GM12878 (cell line): ENCODE results near the gene NRBF2. TPM values are rescaled to one million over a fixed set of nuclear protein-coding genes. Genes with fewer than 3 reads are reported as not detected.

Experiments
- ATAC-seq: fragments of 200-7000 bp; cut with Tn5 transposase; 3 replicates; pipeline ENCODE4 v1.9.1; 2020; ENCODE audit warnings: mild to moderate bottlenecking, moderate library complexity
- BruUV-seq: library from RNA; stranded (reverse); fragments of 400-500 nt; replicated peaks from 2 replicates; lab custom pipeline; 2021; lab: Mats Ljungman, UMichigan
- CTCF ChIA-PET: fragments of 300-600 bp; sonication (Branson Sonifier 250); formaldehyde crosslinking; extraction: SDS; loops from one replicate; lab custom pipeline; 2021; ENCODE audit warnings: inconsistent platforms; lab: Yijun Ruan, JAX
- POLR2A ChIA-PET: fragments of 350-600 bp; formaldehyde crosslinking; extraction: SDS; loops from one replicate; lab custom pipeline; 2021; ENCODE audit warnings: inconsistent platforms; lab: Charles Lee
- RAD21 ChIA-PET: fragments of 300-600 bp; sonication (Branson Sonifier 250); formaldehyde crosslinking; loops from one replicate; lab custom pipeline; 2023; ENCODE audit warnings: antibody characterized with exemption; ENCODE audit not compliant: unreplicated experiment; lab: Charles Lee
- SMC1A ChIA-PET: fragments of 300-600 bp; sonication (Branson Sonifier 250); formaldehyde crosslinking; loops from one replicate; lab custom pipeline; 2023; ENCODE audit not compliant: unreplicated experiment, uncharacterized antibody; lab: Charles Lee
- DNase-seq: peaks from one replicate; pipeline ENCODE4 v3.0.0-alpha.2; 2011; ENCODE audit warnings: low read depth, low spot score
- FAIRE-seq: peaks from 3 replicates; lab custom pipeline; 2011; peaks lifted over from hg19 to GRCh38; lab: Jason Lieb, UNC
- H2AFZ ChIP-seq: 2 replicates; pipeline ENCODE4 v1.6.0; 2011; ENCODE audit warnings: low read depth, low read length, control low read depth; ENCODE audit not compliant: control insufficient read depth
- H3K27ac ChIP-seq: 2 replicates; pipeline ENCODE4 v1.5.1; 2011; ENCODE audit warnings: control low read depth; ENCODE audit not compliant: control insufficient read depth, insufficient read depth
- H3K27me3 ChIP-seq, 2 experiments: replicated peaks in 1 of 2; 2 replicates each; pipeline versions ENCODE4 v1.6.0 to v1.6.1; 2011; ENCODE audit warnings: low read length in 1 of 2; ENCODE audit not compliant: control insufficient read depth in 2 of 2, insufficient read depth in 2 of 2
- H3K36me3 ChIP-seq, 2 experiments: 2 replicates each; pipeline ENCODE4 v1.5.1; 2011; ENCODE audit warnings: low read length in 1 of 2; ENCODE audit not compliant: control insufficient read depth in 2 of 2, insufficient read depth in 2 of 2
- H3K4me1 ChIP-seq: 2 replicates; pipeline ENCODE4 v1.6.1; 2011; ENCODE audit warnings: mild to moderate bottlenecking, low read length, moderate library complexity, mixed read lengths; ENCODE audit not compliant: control insufficient read depth, insufficient read depth
- H3K4me2 ChIP-seq: 2 replicates; pipeline ENCODE4 v1.6.0; 2011; ENCODE audit warnings: control low read depth; ENCODE audit not compliant: control insufficient read depth, insufficient read depth
- H3K4me3 ChIP-seq: fragments of 200-600 bp; sonication (generic); 2 replicates; pipeline ENCODE4 v1.5.1; 2016
- H3K79me2 ChIP-seq: 2 replicates; pipeline ENCODE4 v1.6.0; 2011; ENCODE audit warnings: low read length; ENCODE audit not compliant: control insufficient read depth, insufficient read depth
- H3K9ac ChIP-seq: 2 replicates; pipeline ENCODE4 v1.8.0; 2011; ENCODE audit warnings: low read length, control low read depth, mixed read lengths; ENCODE audit not compliant: control insufficient read depth, insufficient read depth
- H3K9me3 ChIP-seq: replicated peaks from 3 replicates; pipeline ENCODE4 v1.5.1; 2011; ENCODE audit warnings: mild to moderate bottlenecking, low read length; ENCODE audit not compliant: control insufficient read depth, insufficient read depth
- H4K20me1 ChIP-seq: 2 replicates; pipeline ENCODE4 v1.6.0; 2011; ENCODE audit not compliant: control insufficient read depth, insufficient read depth
- IRF3 ChIP-seq: fragments of 450-650 bp; IDR thresholded peaks from 2 replicates; pipeline ENCODE4 v1.6.1; 2014; ENCODE audit warnings: mild to moderate bottlenecking
- MEF2A ChIP-seq: IDR thresholded peaks from 2 replicates; pipeline ENCODE4 v1.6.1; 2011; ENCODE audit warnings: low read depth, mild to moderate bottlenecking, low read length, moderate library complexity; ENCODE audit not compliant: insufficient read depth
- MTA3 ChIP-seq: IDR thresholded peaks from 2 replicates; pipeline ENCODE4 v1.6.1; 2012; ENCODE audit warnings: low read length, inconsistent platforms, borderline replicate concordance
- NFIC ChIP-seq: IDR thresholded peaks from 2 replicates; pipeline ENCODE4 v1.6.1; 2012; ENCODE audit warnings: low read depth, mild to moderate bottlenecking, inconsistent platforms, low read length, moderate library complexity
- POLR2AphosphoS5 ChIP-seq: IDR thresholded peaks from 2 replicates; pipeline ENCODE4 v1.6.1; 2011; ENCODE audit warnings: mild to moderate bottlenecking, low read length, inconsistent platforms
- RAD21 ChIP-seq: IDR thresholded peaks from 2 replicates; pipeline ENCODE4 v1.6.1; 2011; ENCODE audit warnings: mild to moderate bottlenecking, low read depth, low read length, moderate library complexity; ENCODE audit not compliant: insufficient read depth
- RFX5 ChIP-seq: IDR thresholded peaks from 2 replicates; pipeline ENCODE4 v1.6.1; 2011; ENCODE audit warnings: low read depth, low read length, improper control_type of control experiment
- SPI1 ChIP-seq: IDR thresholded peaks from 2 replicates; pipeline ENCODE4 v1.6.1; 2011; ENCODE audit warnings: low read depth, mild to moderate bottlenecking, low read length, moderate library complexity, borderline replicate concordance; ENCODE audit not compliant: insufficient read depth
- TCF12 ChIP-seq: IDR thresholded peaks from 2 replicates; pipeline ENCODE4 v1.6.1; 2011; ENCODE audit warnings: low read depth, mild to moderate bottlenecking, low read length
- ZNF274 ChIP-seq: IDR thresholded peaks from one replicate; pipeline ENCODE4 v1.8.0; 2011; ENCODE audit not compliant: insufficient read length, insufficient read depth
- WGBS: methylation state at CpG from one replicate; pipeline ENCODE4 v1.1.6; 2016; ENCODE audit warnings: low lambda C conversion rate; ENCODE audit not compliant: insufficient replicate concordance, insufficient coverage; ENCODE audit errors: missing lambda C conversion rate; 5-methylcytosine and 5-hydroxymethylcytosine counted together
- in situ Hi-C: fragments of 300-500 bp; cut with MboI; formaldehyde crosslinking; loops from 9 replicates; pipeline ENCODE4 v1.14.3; 2018; ENCODE audit warnings: mixed read lengths
- intact Hi-C: fragments of 100-400 bp; cut with micrococcal nuclease; formaldehyde crosslinking; loops from one replicate; pipeline ENCODE4 v1.14.2; 2022; ENCODE audit not compliant: unreplicated experiment
- polyA plus RNA-seq, 11 experiments: library from polyadenylated mRNA; depleted of rRNA in 4 of 11; unstranded in 6 of 11; stranded (reverse) in 5 of 11; fragments of >200 nt; fragmentation: Nextera tagmentation in 4 of 11; fragmentation: Illumina TruSeq in 1 of 11; extraction: Ambion mirVana in 4 of 11; extraction: Trizol in 1 of 11; gene quantifications; 1 replicate in 1 of 11; 2 replicates in 10 of 11; pipeline versions ENCODE4 v1.2.1 to v1.2.3, GENCODE V29; 2011 to 2016; ENCODE audit warnings: inconsistent platforms in 2 of 11, missing spikeins in 2 of 11, low read depth in 1 of 11
- total RNA-seq, 4 experiments: library from RNA; depleted of rRNA in 3 of 4; stranded (reverse); fragments of >200 nt in 3 of 4; fragmentation: Illumina TruSeq in 1 of 4; extraction: Trizol in 1 of 4; gene quantifications; 2 replicates each; pipeline versions ENCODE4 v1.2.1 to v1.2.3, GENCODE V29; 2013 to 2021
- TF ChIP-seq, protein P1 (sequence below): IDR thresholded peaks from 2 replicates; pipeline ENCODE4 v1.6.1; 2012; ENCODE audit warnings: low read depth, low read length, improper control_type of control experiment
- TF ChIP-seq, protein P2 (sequence below): IDR thresholded peaks from 2 replicates; pipeline ENCODE4 v1.6.1; 2011; ENCODE audit warnings: borderline replicate concordance, low read depth, mild to moderate bottlenecking, moderate library complexity, low read length; ENCODE audit not compliant: insufficient read depth, poor library complexity, severe bottlenecking
- TF ChIP-seq, protein P3 (sequence below): IDR thresholded peaks from 2 replicates; pipeline ENCODE4 v1.6.1; 2012; ENCODE audit warnings: improper control_type of control experiment, low read depth, low read length; ENCODE audit not compliant: insufficient replicate concordance

The NRBF2 gene
- total and polyA plus RNA-seq, 10 of the 15 experiments (the other 5 are each of a cell fraction or from before 2014, with no cell fraction given), result 17.8 to 39.8 (median 27.7) TPM

GRCh38 chr10:63199716-63200115, 66.6 kb downstream of the NRBF2 start (continued):
- TF ChIP-seq MTA3 (no peak), SPI1 (no peak), TCF12 (no peak), RAD21 (no peak), RFX5 (no peak)

DNA sequence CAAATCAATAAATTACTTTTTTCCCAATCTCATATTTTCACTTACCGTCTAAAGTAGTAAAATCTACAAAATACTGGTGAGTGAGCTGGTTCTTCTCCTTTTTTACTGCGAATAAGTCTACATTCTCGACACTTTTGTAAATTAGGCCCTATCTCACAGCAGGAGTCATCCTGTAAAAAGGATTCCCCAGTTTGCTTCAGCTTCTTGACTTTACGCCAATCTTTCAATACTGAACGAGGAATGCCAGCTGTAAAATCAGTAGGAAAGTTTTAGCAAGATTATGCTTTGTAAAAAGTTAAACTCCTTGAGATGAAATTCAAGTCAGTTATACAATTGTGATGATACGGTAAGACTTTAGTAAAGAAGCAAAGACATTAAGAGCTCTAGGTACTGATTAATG, 67.3 kb downstream of the NRBF2 start:
- RAD21 ChIA-PET, result interaction anchor here (1.0 to 2.2 kb wide), 2 partner anchors 34 to 429 kb away, joined by 3 to 8 read pairs; no protein-coding TSS in a partner anchor
- BruUV-seq, result no TSS peak
- no peak for ATAC-seq
- Histone ChIP-seq H3K79me2 (peaks cover 15% of the 10 kb centered on the region), H2AFZ (no peak overlapping the region), H3K36me3 (peaks cover 1 to 27% of the 10 kb centered on the region in 2 experiments; a peak in 3 of 4 replicates), H3K27me3 (no peaks in the 10 kb centered on the region), H3K4me1 (peaks cover 2% of the 10 kb centered on the region), H3K27ac (no peak overlapping the region), H3K9me3 (no peaks in the 10 kb centered on the region), H3K9ac (no peak overlapping the region), H3K4me3 (no peak overlapping the region), H3K4me2 (no peak overlapping the region), H4K20me1 (no peaks in the 10 kb centered on the region)
- in situ Hi-C loops (no loop called here), intact Hi-C loops (no loop called here)
- CTCF ChIA-PET, result interaction anchor here (1.0 to 4.9 kb wide), 7 partner anchors 14 to 520 kb away, joined by 3 to 25 read pairs (median 7); no protein-coding TSS in a partner anchor
- SMC1A ChIA-PET, result interaction anchor here (0.9 to 4.4 kb wide), 9 partner anchors 14 to 520 kb away, joined by 3 to 23 read pairs (median 4); no protein-coding TSS in a partner anchor
- POLR2A ChIA-PET, result interaction anchor here (0.6 to 1.1 kb wide), 3 partner anchors 14 to 19 kb away, joined by 3 to 5 read pairs (median 4); no protein-coding TSS in a partner anchor
- no peak for FAIRE-seq
- DNase-seq, result no peak
- 65% methylated on average over 6 of the region's 6 CpGs for WGBS
- TF ChIP-seq IRF3 (no peak), NFIC (no peak), MEF2A (no peak), POLR2AphosphoS5 (no peak), ZNF274 (no peak)
- TF ChIP-seq, protein P1, sequence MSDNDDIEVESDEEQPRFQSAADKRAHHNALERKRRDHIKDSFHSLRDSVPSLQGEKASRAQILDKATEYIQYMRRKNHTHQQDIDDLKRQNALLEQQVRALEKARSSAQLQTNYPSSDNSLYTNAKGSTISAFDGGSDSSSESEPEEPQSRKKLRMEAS, result no peak
- TF ChIP-seq, protein P2, sequence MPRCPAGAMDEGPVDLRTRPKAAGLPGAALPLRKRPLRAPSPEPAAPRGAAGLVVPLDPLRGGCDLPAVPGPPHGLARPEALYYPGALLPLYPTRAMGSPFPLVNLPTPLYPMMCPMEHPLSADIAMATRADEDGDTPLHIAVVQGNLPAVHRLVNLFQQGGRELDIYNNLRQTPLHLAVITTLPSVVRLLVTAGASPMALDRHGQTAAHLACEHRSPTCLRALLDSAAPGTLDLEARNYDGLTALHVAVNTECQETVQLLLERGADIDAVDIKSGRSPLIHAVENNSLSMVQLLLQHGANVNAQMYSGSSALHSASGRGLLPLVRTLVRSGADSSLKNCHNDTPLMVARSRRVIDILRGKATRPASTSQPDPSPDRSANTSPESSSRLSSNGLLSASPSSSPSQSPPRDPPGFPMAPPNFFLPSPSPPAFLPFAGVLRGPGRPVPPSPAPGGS, result no peak
- TF ChIP-seq, protein P3, sequence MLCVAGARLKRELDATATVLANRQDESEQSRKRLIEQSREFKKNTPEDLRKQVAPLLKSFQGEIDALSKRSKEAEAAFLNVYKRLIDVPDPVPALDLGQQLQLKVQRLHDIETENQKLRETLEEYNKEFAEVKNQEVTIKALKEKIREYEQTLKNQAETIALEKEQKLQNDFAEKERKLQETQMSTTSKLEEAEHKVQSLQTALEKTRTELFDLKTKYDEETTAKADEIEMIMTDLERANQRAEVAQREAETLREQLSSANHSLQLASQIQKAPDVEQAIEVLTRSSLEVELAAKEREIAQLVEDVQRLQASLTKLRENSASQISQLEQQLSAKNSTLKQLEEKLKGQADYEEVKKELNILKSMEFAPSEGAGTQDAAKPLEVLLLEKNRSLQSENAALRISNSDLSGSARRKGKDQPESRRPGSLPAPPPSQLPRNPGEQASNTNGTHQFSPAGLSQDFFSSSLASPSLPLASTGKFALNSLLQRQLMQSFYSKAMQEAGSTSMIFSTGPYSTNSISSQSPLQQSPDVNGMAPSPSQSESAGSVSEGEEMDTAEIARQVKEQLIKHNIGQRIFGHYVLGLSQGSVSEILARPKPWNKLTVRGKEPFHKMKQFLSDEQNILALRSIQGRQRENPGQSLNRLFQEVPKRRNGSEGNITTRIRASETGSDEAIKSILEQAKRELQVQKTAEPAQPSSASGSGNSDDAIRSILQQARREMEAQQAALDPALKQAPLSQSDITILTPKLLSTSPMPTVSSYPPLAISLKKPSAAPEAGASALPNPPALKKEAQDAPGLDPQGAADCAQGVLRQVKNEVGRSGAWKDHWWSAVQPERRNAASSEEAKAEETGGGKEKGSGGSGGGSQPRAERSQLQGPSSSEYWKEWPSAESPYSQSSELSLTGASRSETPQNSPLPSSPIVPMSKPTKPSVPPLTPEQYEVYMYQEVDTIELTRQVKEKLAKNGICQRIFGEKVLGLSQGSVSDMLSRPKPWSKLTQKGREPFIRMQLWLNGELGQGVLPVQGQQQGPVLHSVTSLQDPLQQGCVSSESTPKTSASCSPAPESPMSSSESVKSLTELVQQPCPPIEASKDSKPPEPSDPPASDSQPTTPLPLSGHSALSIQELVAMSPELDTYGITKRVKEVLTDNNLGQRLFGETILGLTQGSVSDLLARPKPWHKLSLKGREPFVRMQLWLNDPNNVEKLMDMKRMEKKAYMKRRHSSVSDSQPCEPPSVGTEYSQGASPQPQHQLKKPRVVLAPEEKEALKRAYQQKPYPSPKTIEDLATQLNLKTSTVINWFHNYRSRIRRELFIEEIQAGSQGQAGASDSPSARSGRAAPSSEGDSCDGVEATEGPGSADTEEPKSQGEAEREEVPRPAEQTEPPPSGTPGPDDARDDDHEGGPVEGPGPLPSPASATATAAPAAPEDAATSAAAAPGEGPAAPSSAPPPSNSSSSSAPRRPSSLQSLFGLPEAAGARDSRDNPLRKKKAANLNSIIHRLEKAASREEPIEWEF, result no peak
